HUES64 (cell line): Measurements from ENCODE around the gene SMIM29.
A peak's percentile ranks its signal among the peaks of the same experiment; 100 is the strongest.

Experiments
- H3K27ac ChIP-seq: 2 replicates; pipeline ENCODE4 v1.7.0; 2013; ENCODE audit warnings: low read depth, low read length, inconsistent platforms
- H3K27me3 ChIP-seq: 2 replicates; pipeline ENCODE4 v1.6.1; 2013; ENCODE audit warnings: mild to moderate bottlenecking, low read length; ENCODE audit not compliant: insufficient read depth
- H3K36me3 ChIP-seq: 2 replicates; pipeline ENCODE4 v1.6.1; 2013; ENCODE audit warnings: mild to moderate bottlenecking, low read length; ENCODE audit not compliant: insufficient read depth
- H3K4me1 ChIP-seq: 2 replicates; pipeline ENCODE4 v1.6.1; 2013; ENCODE audit warnings: mild to moderate bottlenecking, low read length, moderate library complexity; ENCODE audit not compliant: insufficient read depth
- H3K4me3 ChIP-seq: 2 replicates; pipeline ENCODE4 v1.5.1; 2013; ENCODE audit warnings: mild to moderate bottlenecking, low read length, moderate library complexity
- H3K9ac ChIP-seq: 2 replicates; pipeline ENCODE4 v1.6.1; 2013; ENCODE audit warnings: mild to moderate bottlenecking, low read depth, low read length
- H3K9me3 ChIP-seq: 2 replicates; pipeline ENCODE4 v1.6.1; 2013; ENCODE audit warnings: low read depth, low read length; ENCODE audit not compliant: insufficient read depth
- WGBS: fragments of 150-250, 120-280 bp; methylation state at CpG from one replicate; pipeline ENCODE4 v1.1.7; 2013; ENCODE audit warnings: missing lambda C conversion rate; 5-methylcytosine and 5-hydroxymethylcytosine counted together

SMIM29 gene

GRCh38 chr6:34196833-34197195 lies 52.0 kb downstream of the SMIM29 start:
- 86% methylated on average over 5 of the region's 10 CpGs for WGBS
- H3K4me3 ChIP-seq, result peak overlapping the region; percentile 30; the same call in 1 of the 2 replicates

More at GRCh38 chr6:34196833-34197195, 52.0 kb downstream of the SMIM29 start:
- Histone ChIP-seq H3K27ac (no peak overlapping the region), H3K9ac (no peak overlapping the region), H3K4me1 (no peaks in the 10 kb centered on the region; the same call in 1 of the 2 replicates), H3K27me3 (peaks cover 8% of the 10 kb centered on the region), H3K36me3 (no peaks in the 10 kb centered on the region), H3K9me3 (peaks cover 1% of the 10 kb centered on the region; the same call in 1 of the 2 replicates)
